ENCODE measurements around the gene CD300LG. TPM values are rescaled to one million over a fixed set of nuclear protein-coding genes. Genes with fewer than 3 reads are reported as not detected.

CD300LG gene
- total RNA-seq, 2 donors from 2014 or later = 0.32 TPM; not detected in 1

DNA sequence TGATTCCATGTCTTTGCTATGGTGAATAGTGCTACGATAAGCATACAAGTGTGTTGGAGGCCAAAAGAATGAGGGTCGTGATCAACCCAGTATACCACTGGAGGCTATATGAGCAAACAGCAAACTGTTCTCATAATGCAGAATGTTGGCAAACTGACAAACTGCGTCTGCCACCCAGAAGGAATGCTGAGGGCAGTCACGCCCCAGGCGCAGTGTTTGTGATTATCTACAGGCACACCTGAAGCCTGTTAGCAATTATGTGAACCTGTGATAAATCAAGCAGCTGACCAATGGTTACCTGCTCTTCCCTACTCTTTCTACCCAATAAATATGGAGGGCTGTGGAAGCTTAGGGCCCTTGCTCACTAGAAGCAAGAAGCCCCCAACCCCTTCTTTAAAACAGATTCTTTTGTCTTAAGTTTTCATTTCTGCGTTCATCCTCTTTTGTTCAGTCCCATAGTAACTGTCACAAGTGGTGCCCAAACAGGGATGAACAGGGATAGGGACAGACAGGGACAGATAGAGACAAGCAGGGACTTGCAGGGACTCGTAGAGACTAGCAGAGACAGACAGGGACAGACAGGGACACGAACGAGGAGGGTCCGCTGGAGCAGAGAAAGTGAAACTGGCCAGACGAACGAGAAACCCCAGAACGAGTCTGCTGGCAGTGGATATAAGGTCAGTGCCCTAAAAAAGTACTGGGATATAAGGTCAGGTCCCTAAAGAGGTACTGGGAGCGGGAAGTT lies 25.1 kb downstream of the CD300LG start:
- H3K9me3 ChIP-seq = no peaks in the 10 kb centered on the region
- peak; percentile 78 for DNase-seq
- no peak overlapping the region for H3K4me3 ChIP-seq
- H3K9ac ChIP-seq (ENCODE audit: low read depth in 2 of 2, low read length in 2 of 2) = peak overlapping the region in 1 of 2 donors; percentile 81
- no peaks in the 10 kb centered on the region for H3K27me3 ChIP-seq
- TF ChIP-seq, protein P1, sequence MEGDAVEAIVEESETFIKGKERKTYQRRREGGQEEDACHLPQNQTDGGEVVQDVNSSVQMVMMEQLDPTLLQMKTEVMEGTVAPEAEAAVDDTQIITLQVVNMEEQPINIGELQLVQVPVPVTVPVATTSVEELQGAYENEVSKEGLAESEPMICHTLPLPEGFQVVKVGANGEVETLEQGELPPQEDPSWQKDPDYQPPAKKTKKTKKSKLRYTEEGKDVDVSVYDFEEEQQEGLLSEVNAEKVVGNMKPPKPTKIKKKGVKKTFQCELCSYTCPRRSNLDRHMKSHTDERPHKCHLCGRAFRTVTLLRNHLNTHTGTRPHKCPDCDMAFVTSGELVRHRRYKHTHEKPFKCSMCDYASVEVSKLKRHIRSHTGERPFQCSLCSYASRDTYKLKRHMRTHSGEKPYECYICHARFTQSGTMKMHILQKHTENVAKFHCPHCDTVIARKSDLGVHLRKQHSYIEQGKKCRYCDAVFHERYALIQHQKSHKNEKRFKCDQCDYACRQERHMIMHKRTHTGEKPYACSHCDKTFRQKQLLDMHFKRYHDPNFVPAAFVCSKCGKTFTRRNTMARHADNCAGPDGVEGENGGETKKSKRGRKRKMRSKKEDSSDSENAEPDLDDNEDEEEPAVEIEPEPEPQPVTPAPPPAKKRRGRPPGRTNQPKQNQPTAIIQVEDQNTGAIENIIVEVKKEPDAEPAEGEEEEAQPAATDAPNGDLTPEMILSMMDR (IDR thresholded peaks at IDR 0.05) = no peak
- intact Hi-C loops (cut with DNase I) = no loop called here
- H3K27ac ChIP-seq = peak overlapping the region; percentile 0
- no peaks in the 10 kb centered on the region for H3K4me1 ChIP-seq
- H3K36me3 ChIP-seq = no peaks in the 10 kb centered on the region

DNA sequence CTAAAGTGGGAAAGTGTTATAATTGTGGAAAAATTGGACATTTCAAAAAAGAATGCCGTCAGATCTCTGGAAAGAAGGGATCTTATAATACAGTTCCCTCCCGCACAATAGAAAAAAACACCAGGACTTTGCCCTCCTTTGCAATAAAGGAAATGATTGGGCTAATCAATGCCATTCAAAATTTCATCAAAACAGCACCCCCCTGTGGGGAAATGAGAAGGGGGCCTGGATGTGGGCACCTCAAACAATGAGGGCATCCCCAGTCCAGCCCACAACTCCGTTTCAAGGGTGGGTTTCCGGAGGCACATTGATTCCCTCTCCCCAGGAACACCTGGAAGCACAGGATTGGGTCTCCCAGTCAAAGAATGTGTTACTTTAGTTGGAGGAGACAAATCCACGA lies 26.1 kb downstream of the CD300LG start:
- Histone ChIP-seq H3K4me1 (no peaks in the 10 kb centered on the region), H3K36me3 (no peaks in the 10 kb centered on the region), H3K4me3 (no peak overlapping the region), H3K9me3 (no peaks in the 10 kb centered on the region), H3K9ac (ENCODE audit: low read depth in 2 of 2, low read length in 2 of 2) (peak overlapping the region in 1 of 2 donors; percentile 51), H3K27me3 (no peaks in the 10 kb centered on the region), H3K27ac (peak overlapping the region; percentile 57)
- peak; percentile 27 for DNase-seq
- intact Hi-C loops (cut with DNase I) = no loop called here
- TF ChIP-seq, protein P1 (IDR thresholded peaks at IDR 0.05) = no peak

DNA sequence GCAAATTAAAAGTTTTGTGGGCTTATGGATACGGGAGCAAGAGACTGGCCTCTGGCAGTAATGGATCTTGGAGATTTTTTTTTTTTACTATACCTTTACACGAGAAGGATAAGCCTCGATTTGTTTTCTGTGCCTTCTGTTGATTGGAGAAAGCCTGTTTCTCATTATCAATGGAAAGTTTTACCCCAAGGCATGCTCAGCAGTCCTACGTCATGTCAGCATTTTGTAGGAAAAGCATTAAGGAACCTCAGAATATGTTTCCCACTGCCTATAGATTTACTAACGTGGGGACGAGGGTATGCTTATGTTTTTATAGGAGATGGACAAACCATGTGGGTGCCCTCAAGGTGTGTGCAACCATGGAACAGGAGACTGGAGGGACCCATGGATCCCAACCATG lies 26.8 kb downstream of the CD300LG start:
- no peaks in the 10 kb centered on the region for H3K9me3 ChIP-seq
- TF ChIP-seq, protein P1 (IDR thresholded peaks at IDR 0.05) = no peak
- H3K4me1 ChIP-seq = peaks cover 5% of the 10 kb centered on the region
- intact Hi-C loops (cut with DNase I) = no loop called here
- no peaks in the 10 kb centered on the region for H3K36me3 ChIP-seq
- no peaks in the 10 kb centered on the region for H3K27me3 ChIP-seq
- DNase-seq = no peak
- H3K9ac ChIP-seq (ENCODE audit: low read depth in 2 of 2, low read length in 2 of 2) = peak overlapping the region in 1 of 2 donors; percentile 77
- H3K4me3 ChIP-seq = no peak overlapping the region
- H3K27ac ChIP-seq = peak overlapping the region; percentile 57

DNA sequence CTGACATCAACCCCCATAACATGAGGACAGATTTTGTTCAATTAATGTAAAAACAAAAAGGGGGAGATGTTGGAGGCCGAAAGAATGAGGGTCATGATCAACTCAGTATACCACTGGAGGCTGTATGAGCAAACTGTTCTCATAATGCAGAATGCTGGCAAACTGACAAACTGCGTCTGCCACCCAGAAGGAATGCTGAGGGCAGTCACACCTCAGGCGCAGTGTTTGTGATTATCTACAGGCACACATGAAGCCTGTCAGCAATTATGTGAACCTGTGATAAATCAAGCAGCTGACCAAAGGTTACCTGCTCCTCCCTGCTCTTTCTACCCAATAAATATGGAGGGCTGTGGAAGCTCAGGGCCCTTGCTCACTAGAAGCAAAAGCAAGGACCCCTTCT lies 27.3 kb downstream of the CD300LG start:
- Histone ChIP-seq H3K4me3 (no peak overlapping the region), H3K27ac (peak overlapping the region; percentile 57), H3K36me3 (no peaks in the 10 kb centered on the region), H3K9me3 (no peaks in the 10 kb centered on the region), H3K27me3 (no peaks in the 10 kb centered on the region), H3K4me1 (peaks cover 5% of the 10 kb centered on the region), H3K9ac (ENCODE audit: low read depth in 2 of 2, low read length in 2 of 2) (peak overlapping the region in 1 of 2 donors; percentile 77)
- TF ChIP-seq, protein P1 (IDR thresholded peaks at IDR 0.05) = no peak
- intact Hi-C loops (cut with DNase I) = no loop called here
- DNase-seq = peak; percentile 84

DNA sequence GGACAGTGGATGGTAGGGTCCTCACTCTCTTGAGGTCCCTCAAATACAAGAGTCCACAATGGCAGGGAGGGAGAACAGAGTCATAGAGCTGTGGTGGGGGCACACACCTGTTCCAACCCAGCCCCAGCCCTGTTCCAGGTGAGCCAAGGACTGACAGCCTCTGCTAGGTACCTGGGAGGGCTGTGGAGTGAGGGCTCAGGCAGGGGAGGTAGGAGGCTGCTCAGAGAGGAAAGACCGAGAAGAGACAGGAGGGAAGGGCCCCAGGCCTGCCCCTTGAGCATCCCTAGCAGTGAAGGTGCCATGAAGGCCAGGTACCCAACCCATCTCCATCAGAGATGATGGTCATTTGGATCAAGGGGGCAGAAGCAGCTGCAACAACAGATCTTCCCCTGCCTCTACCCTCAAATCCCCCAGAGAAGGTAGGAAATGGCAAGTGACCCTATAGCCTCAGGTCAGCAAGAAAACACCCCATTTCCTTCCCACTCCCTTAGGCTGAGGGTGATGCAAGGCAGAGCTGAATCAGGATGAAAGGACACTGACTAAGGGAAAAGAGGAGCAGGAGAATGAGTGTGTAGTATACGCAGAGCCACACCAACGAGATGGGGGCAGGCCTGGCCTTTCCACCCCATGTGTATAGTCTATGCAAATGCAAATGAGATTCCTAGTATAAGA lies 28.6 kb downstream of the CD300LG start:
- Histone ChIP-seq H3K4me1 (peaks cover 5% of the 10 kb centered on the region), H3K9ac (ENCODE audit: low read depth in 2 of 2, low read length in 2 of 2) (no peak overlapping the region), H3K36me3 (no peaks in the 10 kb centered on the region), H3K27me3 (no peaks in the 10 kb centered on the region), H3K4me3 (no peak overlapping the region), H3K27ac (no peak overlapping the region), H3K9me3 (no peaks in the 10 kb centered on the region)
- TF ChIP-seq, protein P1 (IDR thresholded peaks at IDR 0.05) = no peak
- no peak for DNase-seq
- intact Hi-C loops (cut with DNase I) = no loop called here

Data from colonic mucosa (tissue), 4 donors.